GM12878 (cell line): ENCODE data around the gene RBM45. TPM values are rescaled to one million over a fixed set of nuclear protein-coding genes. Genes with fewer than 3 reads are reported as not detected.
A peak's percentile ranks its signal among the peaks of the same experiment; 100 is the strongest.

ENCODE experiments used
- CBX5 ChIP-seq: sonication (generic); IDR thresholded peaks from 2 replicates; pipeline ENCODE4 v1.6.1; 2016; ENCODE audit warnings: low read depth, moderate library complexity, mild to moderate bottlenecking, inconsistent platforms
- CHD4 ChIP-seq: fragments of 200-600 bp; sonication (generic); IDR thresholded peaks from 2 replicates; pipeline ENCODE4 v1.6.1; 2016; ENCODE audit warnings: mild to moderate bottlenecking
- EED ChIP-seq: sonication (generic); IDR thresholded peaks from 2 replicates; pipeline ENCODE4 v1.6.1; 2016; ENCODE audit warnings: antibody characterized with exemption, low read depth
- EP300 ChIP-seq, 2 experiments: fragments of 150-350 bp in 1 of 2; IDR thresholded peaks; 2 replicates each; pipeline ENCODE4 v1.6.1; 2011 to 2012; ENCODE audit warnings: low read depth in 2 of 2, low read length in 2 of 2, borderline replicate concordance in 1 of 2, improper control_type of control experiment in 1 of 2, inconsistent platforms in 1 of 2; ENCODE audit not compliant: control insufficient read depth in 1 of 2
- ETV6 ChIP-seq, 2 experiments: fragments of 450-650 bp in 1 of 2; IDR thresholded peaks in 1 of 2; conservative IDR thresholded peaks in 1 of 2; 2 replicates each; pipeline ENCODE4 v1.6.1; 2014; ENCODE audit warnings: antibody characterized with exemption in 1 of 2, borderline replicate concordance in 1 of 2, low read depth in 1 of 2, mild to moderate bottlenecking in 1 of 2, moderate library complexity in 1 of 2
- HCFC1 ChIP-seq: fragments of 150-350 bp; IDR thresholded peaks from 2 replicates; pipeline ENCODE4 v1.6.1; 2014; ENCODE audit warnings: low read length
- IRF4 ChIP-seq: IDR thresholded peaks from 2 replicates; pipeline ENCODE4 v1.6.1; 2011; ENCODE audit warnings: low read depth, low read length
- MAX ChIP-seq: IDR thresholded peaks from 2 replicates; pipeline ENCODE4 v1.6.1; 2012; ENCODE audit warnings: low read depth, low read length, improper control_type of control experiment
- MYB ChIP-seq: fragments of 150-350 bp; IDR thresholded peaks from 2 replicates; pipeline ENCODE4 v1.6.1; 2014; ENCODE audit warnings: mild to moderate bottlenecking, low read depth, low read length, borderline replicate concordance
- NKRF ChIP-seq: fragments of 450-650 bp; conservative IDR thresholded peaks from 2 replicates; pipeline ENCODE4 v1.6.1; 2017; ENCODE audit warnings: mild to moderate bottlenecking, moderate library complexity
- PAX8 ChIP-seq: fragments of 450-650 bp; IDR thresholded peaks from 2 replicates; pipeline ENCODE4 v1.6.1; 2017; ENCODE audit warnings: mild to moderate bottlenecking, moderate library complexity
- PKNOX1 ChIP-seq: fragments of 450-650 bp; IDR thresholded peaks from 2 replicates; pipeline ENCODE4 v1.6.1; 2016; ENCODE audit warnings: mild to moderate bottlenecking
- SREBF2 ChIP-seq: IDR thresholded peaks from 2 replicates; pipeline ENCODE4 v1.6.1; 2012; ENCODE audit warnings: mild to moderate bottlenecking, low read length
- STAT1 ChIP-seq: fragments of 450-650 bp; conservative IDR thresholded peaks from 2 replicates; pipeline ENCODE4 v1.6.1; 2014; ENCODE audit warnings: antibody characterized with exemption, mild to moderate bottlenecking
- SUPT20H ChIP-seq: IDR thresholded peaks from 2 replicates; pipeline ENCODE4 v1.6.1; 2011; ENCODE audit warnings: low read depth, mild to moderate bottlenecking, low read length, moderate library complexity, borderline replicate concordance; ENCODE audit not compliant: control insufficient read depth
- SUZ12 ChIP-seq: fragments of 200-600 bp; sonication (generic); IDR thresholded peaks from one replicate; pipeline ENCODE4 v1.6.1; 2018; ENCODE audit warnings: antibody characterized with exemption, mild to moderate bottlenecking; ENCODE audit not compliant: unreplicated experiment
- TCF12 ChIP-seq: IDR thresholded peaks from 2 replicates; pipeline ENCODE4 v1.6.1; 2011; ENCODE audit warnings: low read depth, mild to moderate bottlenecking, low read length
- WRNIP1 ChIP-seq: IDR thresholded peaks from 2 replicates; pipeline ENCODE4 v1.6.1; 2011; ENCODE audit warnings: low read depth, low read length, improper control_type of control experiment, borderline replicate concordance
- YY1 ChIP-seq: IDR thresholded peaks from 2 replicates; pipeline ENCODE4 v1.6.1; 2011; ENCODE audit warnings: low read depth, mild to moderate bottlenecking, low read length
- ZNF274 ChIP-seq: IDR thresholded peaks from one replicate; pipeline ENCODE4 v1.8.0; 2011; ENCODE audit not compliant: insufficient read length, insufficient read depth
- ZSCAN29 ChIP-seq: fragments of 450-650 bp; IDR thresholded peaks from 2 replicates; pipeline ENCODE4 v1.6.1; 2017; ENCODE audit warnings: mild to moderate bottlenecking, moderate library complexity
- polyA plus RNA-seq, 11 experiments: library from polyadenylated mRNA; depleted of rRNA in 4 of 11; unstranded in 6 of 11; stranded (reverse) in 5 of 11; fragments of >200 nt; fragmentation: Nextera tagmentation in 4 of 11; fragmentation: Illumina TruSeq in 1 of 11; extraction: Ambion mirVana in 4 of 11; extraction: Trizol in 1 of 11; gene quantifications; 1 replicate in 1 of 11; 2 replicates in 10 of 11; pipeline versions ENCODE4 v1.2.1 to v1.2.3, GENCODE V29; 2011 to 2016; ENCODE audit warnings: inconsistent platforms in 2 of 11, missing spikeins in 2 of 11, low read depth in 1 of 11
- total RNA-seq, 4 experiments: library from RNA; depleted of rRNA in 3 of 4; stranded (reverse); fragments of >200 nt in 3 of 4; fragmentation: Illumina TruSeq in 1 of 4; extraction: Trizol in 1 of 4; gene quantifications; 2 replicates each; pipeline versions ENCODE4 v1.2.1 to v1.2.3, GENCODE V29; 2013 to 2021
- TF ChIP-seq, protein P1 (sequence below): fragments of 450-650 bp; IDR thresholded peaks from 2 replicates; pipeline ENCODE4 v1.6.1; 2017; ENCODE audit warnings: mild to moderate bottlenecking, moderate library complexity

The RBM45 gene
- total and polyA plus RNA-seq, 10 of the 15 experiments (the other 5 are each of a cell fraction or from before 2014, with no cell fraction given): 6.2 to 21.7 (median 14.6) TPM

DNA sequence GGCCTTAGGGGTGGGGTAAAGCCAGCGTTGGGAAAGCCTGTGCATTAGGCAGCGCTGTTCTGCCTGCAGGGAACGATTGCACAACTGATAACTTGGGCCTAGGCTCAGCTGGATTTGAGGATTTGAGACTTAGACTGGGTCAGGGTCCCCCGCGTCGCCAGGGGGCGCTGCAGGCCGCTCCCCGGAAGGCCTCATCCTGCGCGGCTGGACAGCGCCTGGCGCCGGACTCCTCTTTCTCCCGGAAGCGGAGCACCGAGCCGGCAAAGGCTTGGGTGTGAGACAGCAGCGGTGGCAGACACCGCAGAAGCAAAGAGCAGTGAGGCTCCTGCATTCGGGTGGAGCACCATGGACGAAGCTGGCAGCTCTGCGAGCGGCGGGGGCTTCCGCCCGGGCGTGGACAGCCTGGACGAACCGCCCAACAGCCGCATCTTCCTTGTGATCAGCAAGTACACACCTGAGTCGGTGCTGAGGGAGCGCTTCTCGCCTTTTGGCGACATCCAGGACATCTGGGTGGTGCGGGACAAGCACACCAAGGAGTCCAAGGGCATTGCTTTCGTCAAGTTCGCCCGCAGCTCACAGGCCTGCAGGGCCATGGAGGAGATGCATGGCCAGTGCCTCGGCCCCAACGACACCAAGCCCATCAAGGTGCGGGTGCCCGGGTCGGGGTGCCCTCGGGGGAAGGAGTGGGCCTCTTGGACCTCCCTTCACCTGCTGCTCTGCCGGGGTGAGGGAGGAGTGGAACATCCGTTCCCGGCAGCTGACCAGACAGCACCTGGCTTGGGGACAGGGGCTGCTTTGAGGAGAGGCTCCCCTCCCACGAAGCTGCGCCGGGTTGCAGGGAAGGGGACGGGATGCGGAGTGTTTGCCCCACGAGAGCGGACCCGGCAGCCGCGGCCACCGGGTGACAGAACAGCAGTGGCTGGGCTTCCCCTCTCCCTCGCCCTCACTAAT, at the start of gene RBM45 (continued):
- TF ChIP-seq IRF4 (0 out of 2 replicates have a peak, but pooled peaks have one; percentile 41), ZNF274 (no peak), MYB (no peak), MAX (peak; percentile 66), ETV6 (conservative IDR thresholded peaks at IDR 0.05 in 1 of 2, IDR thresholded peaks at IDR 0.05 in 1 of 2; ENCODE audit: borderline replicate concordance in 1 of 2, low read depth in 1 of 2) (no peak), CHD4 (no peak), SUPT20H (no peak), WRNIP1 (peak; percentile 92; the same call in 1 of the 2 replicates), CBX5 (peak; percentile 64; the same call in 1 of the 2 replicates), YY1 (peak; percentile 86), PAX8 (no peak), TCF12 (0 out of 2 replicates have a peak, but pooled peaks have one; percentile 25), SUZ12 (no peak), EP300 (IDR thresholded peaks at IDR 0.05; ENCODE audit: borderline replicate concordance in 1 of 2, control insufficient read depth in 1 of 2, low read depth in 2 of 2, low read length in 2 of 2) (peak; percentile 21 to 34; a peak in 1 of 4 replicates), HCFC1 (peak; percentile 68), STAT1 (peak; percentile 92; the same call in 1 of the 2 replicates), PKNOX1 (no peak), SREBF2 (0 out of 2 replicates have a peak, but pooled peaks have one; percentile 24), NKRF (peak; percentile 89), ZSCAN29 (no peak), EED (peak; percentile 21; the same call in 1 of the 2 replicates)
- TF ChIP-seq, protein P1, sequence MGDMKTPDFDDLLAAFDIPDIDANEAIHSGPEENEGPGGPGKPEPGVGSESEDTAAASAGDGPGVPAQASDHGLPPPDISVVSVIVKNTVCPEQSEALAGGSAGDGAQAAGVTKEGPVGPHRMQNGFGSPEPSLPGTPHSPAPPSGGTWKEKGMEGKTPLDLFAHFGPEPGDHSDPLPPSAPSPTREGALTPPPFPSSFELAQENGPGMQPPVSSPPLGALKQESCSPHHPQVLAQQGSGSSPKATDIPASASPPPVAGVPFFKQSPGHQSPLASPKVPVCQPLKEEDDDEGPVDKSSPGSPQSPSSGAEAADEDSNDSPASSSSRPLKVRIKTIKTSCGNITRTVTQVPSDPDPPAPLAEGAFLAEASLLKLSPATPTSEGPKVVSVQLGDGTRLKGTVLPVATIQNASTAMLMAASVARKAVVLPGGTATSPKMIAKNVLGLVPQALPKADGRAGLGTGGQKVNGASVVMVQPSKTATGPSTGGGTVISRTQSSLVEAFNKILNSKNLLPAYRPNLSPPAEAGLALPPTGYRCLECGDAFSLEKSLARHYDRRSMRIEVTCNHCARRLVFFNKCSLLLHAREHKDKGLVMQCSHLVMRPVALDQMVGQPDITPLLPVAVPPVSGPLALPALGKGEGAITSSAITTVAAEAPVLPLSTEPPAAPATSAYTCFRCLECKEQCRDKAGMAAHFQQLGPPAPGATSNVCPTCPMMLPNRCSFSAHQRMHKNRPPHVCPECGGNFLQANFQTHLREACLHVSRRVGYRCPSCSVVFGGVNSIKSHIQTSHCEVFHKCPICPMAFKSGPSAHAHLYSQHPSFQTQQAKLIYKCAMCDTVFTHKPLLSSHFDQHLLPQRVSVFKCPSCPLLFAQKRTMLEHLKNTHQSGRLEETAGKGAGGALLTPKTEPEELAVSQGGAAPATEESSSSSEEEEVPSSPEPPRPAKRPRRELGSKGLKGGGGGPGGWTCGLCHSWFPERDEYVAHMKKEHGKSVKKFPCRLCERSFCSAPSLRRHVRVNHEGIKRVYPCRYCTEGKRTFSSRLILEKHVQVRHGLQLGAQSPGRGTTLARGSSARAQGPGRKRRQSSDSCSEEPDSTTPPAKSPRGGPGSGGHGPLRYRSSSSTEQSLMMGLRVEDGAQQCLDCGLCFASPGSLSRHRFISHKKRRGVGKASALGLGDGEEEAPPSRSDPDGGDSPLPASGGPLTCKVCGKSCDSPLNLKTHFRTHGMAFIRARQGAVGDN: no peak
